ENCODE measurements around the gene FBXW5.

The FBXW5 gene

GRCh38 chr9:136978073-136978864, 33.7 kb upstream of the FBXW5 start:
- DNase-seq (ENCODE audit: low read depth, low spot score) = peak; percentile 39

- DNase-seq (ENCODE audit: low read depth, low spot score) = no peak
Observed at GRCh38 chr9:136977649-136978072, 33.1 kb upstream of the FBXW5 start.

- DNase-seq (ENCODE audit: low read depth, low spot score) = no peak
Observed at GRCh38 chr9:136977223-136977622, 32.7 kb upstream of the FBXW5 start, which contains the start of gene PTGDS. TSS of gene PTGDS (plus strand) at chr9:136977504. CDS start at chr9:136977579, 75 bp downstream.

GRCh38 chr9:136975644-136976043, 31.1 kb upstream of the FBXW5 start:
- DNase-seq (ENCODE audit: low read depth, low spot score) = no peak

GRCh38 chr9:136974817-136975535, 30.4 kb upstream of the FBXW5 start:
- DNase-seq (ENCODE audit: low read depth, low spot score) = no peak

- no peak for DNase-seq (ENCODE audit: low read depth, low spot score)
Observed at GRCh38 chr9:136973618-136974617, 29.4 kb upstream of the FBXW5 start.

GRCh38 chr9:136972743-136973142, 28.2 kb upstream of the FBXW5 start:
- no peak for DNase-seq (ENCODE audit: low read depth, low spot score)

- DNase-seq (ENCODE audit: low read depth, low spot score) = no peak
Observed at GRCh38 chr9:136972335-136972734, 27.8 kb upstream of the FBXW5 start.

GRCh38 chr9:136971746-136972145, 27.2 kb upstream of the FBXW5 start:
- no peak for DNase-seq (ENCODE audit: low read depth, low spot score)

- DNase-seq (ENCODE audit: low read depth, low spot score) = no peak
Observed at GRCh38 chr9:136970361-136970760, 25.8 kb upstream of the FBXW5 start.

GRCh38 chr9:136969774-136970173, 25.2 kb upstream of the FBXW5 start:
- DNase-seq (ENCODE audit: low read depth, low spot score) = no peak

- DNase-seq (ENCODE audit: low read depth, low spot score) = no peak
Observed at GRCh38 chr9:136969150-136969549, 24.6 kb upstream of the FBXW5 start.

GRCh38 chr9:136968333-136969127, 24.0 kb upstream of the FBXW5 start:
- DNase-seq (ENCODE audit: low read depth, low spot score) = no peak

- no peak for DNase-seq (ENCODE audit: low read depth, low spot score)
Observed at GRCh38 chr9:136965771-136966484, 21.4 kb upstream of the FBXW5 start.

- DNase-seq (ENCODE audit: low read depth, low spot score) = no peak
Observed at GRCh38 chr9:136964833-136965422, 20.4 kb upstream of the FBXW5 start.

GRCh38 chr9:136964171-136964689, 19.7 kb upstream of the FBXW5 start:
- DNase-seq (ENCODE audit: low read depth, low spot score) = no peak

- no peak for DNase-seq (ENCODE audit: low read depth, low spot score)
Observed at GRCh38 chr9:136963751-136964150, 19.2 kb upstream of the FBXW5 start.

GRCh38 chr9:136963341-136963740, 18.8 kb upstream of the FBXW5 start:
- no peak for DNase-seq (ENCODE audit: low read depth, low spot score)

- DNase-seq (ENCODE audit: low read depth, low spot score) = no peak
Observed at GRCh38 chr9:136962701-136963248, 18.2 kb upstream of the FBXW5 start.
